ENCODE data around the gene MCF2L.

DNA sequence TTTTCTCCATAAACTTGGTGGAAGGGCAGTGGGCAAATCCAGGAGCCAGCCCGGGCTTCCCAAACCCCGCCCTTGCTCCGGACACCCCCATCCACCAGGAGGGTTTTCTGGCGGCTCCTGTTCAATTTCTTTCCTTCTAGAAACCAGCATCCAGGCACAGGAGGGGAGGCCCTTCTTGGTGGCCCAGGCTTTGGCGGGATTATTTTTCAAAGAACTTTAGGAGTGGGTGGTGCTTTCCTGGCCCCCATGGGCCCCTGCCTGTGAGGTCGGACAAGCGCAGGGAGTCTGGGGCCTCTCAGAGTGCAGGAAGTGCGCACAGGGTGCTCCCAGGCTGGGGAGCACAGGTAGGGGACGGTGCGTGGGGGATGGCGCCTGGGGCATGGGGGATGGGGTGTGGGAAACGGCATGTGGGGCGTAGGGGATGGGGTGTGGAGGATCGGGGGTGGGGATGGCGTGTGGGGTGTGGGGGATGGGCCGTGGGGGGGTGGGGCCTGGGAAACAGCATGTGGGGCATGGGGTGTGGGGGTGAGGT is 137.0 kb downstream of the MCF2L start:
- no peak for TF ChIP-seq POLR2A (IDR thresholded peaks at IDR 0.05; ENCODE audit: low read depth, low read length)
- TF ChIP-seq POLR2AphosphoS5 (IDR thresholded peaks at IDR 0.05; ENCODE audit: low read depth, low read length), result no peak

All from GM12891 (cell line).